LHCN-M2 (cell line): ENCODE data around the gene SSBP3. TPM values are rescaled to one million over a fixed set of nuclear protein-coding genes. Genes with fewer than 3 reads are reported as not detected.

Experiments
- DNase-seq: peaks from one replicate; pipeline ENCODE4 v3.0.0-alpha.2; 2012; ENCODE audit warnings: low read depth
- total RNA-seq: library from RNA; depleted of rRNA; stranded (reverse); fragments of >200 nt; gene quantifications from 2 replicates; pipeline ENCODE4 v1.2.3, GENCODE V29; 2014

Gene SSBP3
- total RNA-seq, 1 experiment from 2014 or later: 20.8 TPM

DNA sequence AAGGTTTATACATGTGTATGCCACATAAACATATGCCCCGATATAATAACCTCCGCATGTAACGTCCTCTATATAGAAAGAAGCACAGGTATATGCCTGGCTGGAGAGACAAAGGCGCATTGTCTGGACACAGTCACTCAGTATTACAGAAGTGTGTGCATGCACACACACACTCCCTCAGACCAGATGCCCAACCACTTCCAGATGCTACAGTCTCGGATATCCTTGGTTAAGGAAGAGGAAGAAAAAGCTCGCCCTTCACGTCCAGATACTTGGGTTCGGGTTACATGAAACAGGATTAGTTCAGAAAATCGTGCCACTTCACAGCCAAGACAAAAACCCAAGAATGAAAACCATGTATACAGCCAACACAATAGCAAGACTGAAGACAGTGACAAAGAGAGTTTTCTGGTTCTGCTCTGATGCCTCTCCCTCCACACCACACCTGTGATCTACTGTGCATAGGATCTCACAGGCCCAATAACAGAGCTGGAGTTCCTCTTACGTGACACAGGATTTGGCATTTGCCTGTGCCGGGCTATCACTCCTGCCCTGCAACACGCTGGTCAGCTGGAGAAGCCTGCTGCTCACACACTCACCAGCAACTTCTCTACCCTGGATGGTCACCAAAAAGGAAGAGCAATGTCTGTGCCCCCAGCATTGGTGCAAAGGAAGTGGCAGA lies 75.0 kb downstream of the SSBP3 start:
- DNase-seq: peak; percentile 32

- DNase-seq: no peak
Observed at GRCh38 chr1:54329312-54330003, 76.7 kb downstream of the SSBP3 start.

DNA sequence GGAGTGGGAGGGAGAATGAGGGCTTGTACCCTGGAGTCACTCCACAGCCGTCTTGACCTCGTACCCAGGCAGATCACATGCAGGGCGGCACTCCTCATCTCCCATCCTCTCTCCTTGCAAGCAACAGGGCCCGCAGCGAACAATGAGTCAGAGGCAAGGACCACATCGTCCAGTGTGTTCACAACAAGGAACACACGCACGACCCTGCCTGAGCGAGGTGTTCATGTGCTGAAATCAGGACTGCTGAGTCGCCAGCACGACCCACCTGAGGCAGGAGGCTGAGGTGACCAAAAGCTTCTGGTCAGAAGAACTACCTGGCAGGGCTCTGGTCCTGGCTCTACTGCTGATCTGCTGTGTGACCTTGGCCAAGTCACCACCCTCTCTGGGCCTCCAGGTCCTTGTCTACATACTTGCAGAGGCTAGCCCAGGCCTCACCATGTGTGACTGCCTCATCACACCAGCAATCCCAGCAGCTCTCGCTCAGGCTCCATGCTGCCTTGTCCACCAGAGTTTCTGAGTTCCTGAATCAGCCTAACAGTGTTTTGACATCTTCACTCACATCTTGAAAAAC lies 78.0 kb downstream of the SSBP3 start:
- no peak for DNase-seq

GRCh38 chr1:54327386-54328065 lies 78.7 kb downstream of the SSBP3 start:
- peak; percentile 55 for DNase-seq

GRCh38 chr1:54326543-54327385 lies 79.4 kb downstream of the SSBP3 start:
- no peak for DNase-seq

- no peak for DNase-seq
Observed at GRCh38 chr1:54325703-54326461, 80.3 kb downstream of the SSBP3 start.

- DNase-seq: no peak
Observed at GRCh38 chr1:54325284-54325683, 80.9 kb downstream of the SSBP3 start.

- no peak for DNase-seq
Observed at GRCh38 chr1:54324251-54325140, 81.7 kb downstream of the SSBP3 start.

GRCh38 chr1:54323921-54324250 lies 82.3 kb downstream of the SSBP3 start:
- DNase-seq: no peak

- DNase-seq: no peak
Observed at GRCh38 chr1:54323324-54323739, 82.9 kb downstream of the SSBP3 start.

- no peak for DNase-seq
Observed at GRCh38 chr1:54318246-54318814, 87.9 kb downstream of the SSBP3 start.

DNA sequence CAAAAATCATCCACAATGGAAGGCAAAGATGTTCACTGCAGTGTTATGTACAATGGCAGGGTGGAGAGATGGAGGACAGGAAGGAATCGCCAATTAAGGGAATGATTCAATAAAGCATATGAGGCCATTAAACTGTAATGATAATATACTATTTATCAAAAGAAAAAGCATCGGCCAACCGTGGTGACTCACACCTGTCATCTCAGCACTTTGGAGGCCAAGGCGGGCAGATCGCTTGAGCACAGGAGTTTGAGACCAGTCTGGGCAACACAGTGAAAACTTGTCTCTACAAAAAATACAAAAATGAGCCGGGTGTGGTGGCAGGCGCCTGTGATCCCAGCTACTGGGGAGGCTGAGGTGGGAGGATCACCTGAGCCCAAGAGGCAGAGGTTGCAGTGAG lies 89.1 kb downstream of the SSBP3 start:
- DNase-seq: no peak

- DNase-seq: no peak
Observed at GRCh38 chr1:54315099-54315498, 91.1 kb downstream of the SSBP3 start.

DNA sequence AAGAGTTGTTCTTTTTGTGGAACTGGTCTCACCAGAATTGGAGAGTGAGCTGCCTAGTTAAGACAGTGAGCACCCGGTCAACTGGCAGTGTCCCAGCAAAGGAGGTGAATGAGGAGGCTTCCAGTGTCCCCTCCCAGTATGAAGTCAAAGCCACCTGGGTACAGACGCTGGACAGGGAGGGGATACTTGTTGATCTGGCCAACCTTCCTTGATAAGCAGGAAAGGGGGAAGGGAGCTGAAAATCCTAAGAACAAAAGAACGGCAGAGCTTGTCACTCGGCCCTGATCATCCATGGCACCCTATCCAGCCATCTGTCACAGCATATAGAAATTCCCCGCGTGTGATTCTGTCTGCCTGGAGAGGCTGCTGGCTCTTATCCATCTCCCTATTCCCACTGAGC lies 91.5 kb downstream of the SSBP3 start:
- DNase-seq: no peak

DNA sequence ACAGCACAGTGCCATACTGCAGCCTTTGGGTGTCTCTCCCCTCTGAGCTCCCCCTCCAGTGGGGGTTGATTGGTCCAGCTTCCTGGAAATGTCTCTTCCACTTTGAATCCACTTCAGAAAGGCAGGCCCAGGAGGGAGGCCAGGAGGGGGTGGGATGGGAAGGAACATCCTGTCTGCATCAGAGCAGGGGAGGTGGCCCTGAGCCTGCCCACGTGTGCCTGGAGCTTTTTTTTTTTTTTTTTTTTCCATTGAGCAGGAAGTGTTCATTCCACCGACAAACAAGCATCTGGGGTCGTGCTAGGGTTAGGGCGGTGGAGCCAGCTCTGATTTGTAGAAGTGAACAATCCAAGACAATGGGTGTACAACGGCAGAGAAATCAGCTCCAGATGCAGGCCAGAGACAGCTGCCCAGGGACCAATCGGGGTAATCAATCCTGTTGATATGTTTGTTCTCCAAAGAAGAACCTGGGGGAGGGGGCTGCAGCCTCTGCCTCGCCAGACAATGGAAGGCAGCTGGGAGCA lies 93.3 kb downstream of the SSBP3 start:
- DNase-seq: no peak

DNA sequence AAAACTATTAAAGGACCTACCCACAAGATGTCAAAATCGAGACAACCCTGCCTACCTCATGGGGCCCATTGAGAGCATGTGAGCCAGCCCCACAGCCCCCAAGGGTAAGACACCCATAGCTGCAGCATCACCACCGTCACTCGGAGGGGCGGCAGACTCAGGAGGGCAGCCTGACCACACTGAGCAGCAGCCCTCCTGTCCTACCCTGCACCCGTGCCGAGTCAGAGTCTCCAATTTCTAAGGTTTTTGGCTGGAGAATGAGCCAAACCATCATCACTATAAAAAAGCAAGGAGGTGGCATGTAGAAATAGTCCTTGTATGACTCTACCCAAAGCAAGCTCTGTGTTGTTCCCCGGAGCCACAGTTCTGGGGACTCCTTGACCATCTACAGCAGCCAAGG lies 94.7 kb downstream of the SSBP3 start:
- no peak for DNase-seq

DNA sequence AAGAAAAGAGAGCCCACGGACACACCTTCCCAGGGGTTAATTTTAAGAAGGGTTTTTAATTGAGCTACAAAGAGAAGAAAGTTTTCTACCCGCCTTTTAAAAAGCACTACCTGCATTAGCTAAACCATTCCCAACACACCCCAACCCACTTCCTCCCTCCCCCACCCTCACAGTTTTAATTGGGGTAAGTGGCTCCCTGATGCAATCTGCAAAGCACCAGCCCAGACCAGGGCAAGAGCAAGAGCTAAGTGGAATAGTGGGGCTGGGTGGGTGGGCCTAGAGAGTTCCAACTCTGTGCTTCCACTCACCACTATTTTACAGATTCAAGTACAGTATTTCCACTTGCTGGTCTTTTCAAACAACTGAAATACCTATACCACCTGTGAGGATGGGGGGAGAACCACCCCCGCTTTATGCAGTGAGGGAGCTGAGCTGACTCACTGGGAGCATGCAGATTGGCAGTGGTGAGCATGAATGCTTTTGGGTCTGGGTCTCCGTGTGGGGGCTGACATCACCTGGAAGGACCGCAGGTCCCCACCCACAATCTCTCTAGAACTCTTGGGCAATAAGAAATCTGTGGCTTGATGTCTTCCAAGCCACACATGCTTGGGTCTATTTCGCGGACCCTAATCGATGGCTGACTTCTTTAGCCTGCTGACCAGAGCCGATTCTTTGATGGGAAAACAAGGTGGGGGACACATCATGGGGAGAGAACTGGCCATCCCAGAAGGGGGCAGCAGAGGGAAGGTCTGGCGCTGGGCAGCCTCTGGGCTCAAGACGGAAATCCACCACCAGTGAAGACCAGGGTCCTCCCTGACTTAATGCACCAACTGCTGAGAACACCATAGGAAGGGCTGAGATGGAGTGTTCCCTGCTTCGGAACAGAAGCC lies 95.5 kb downstream of the SSBP3 start:
- peak; percentile 23 for DNase-seq
